IPS-NIHi7 (cell line): ENCODE measurements around the gene RAPGEF5.

Experiments
- DNase-seq: peaks from one replicate; pipeline ENCODE4 v3.0.0; 2012; ENCODE audit warnings: mixed read lengths; ENCODE audit errors: extremely low spot score

The RAPGEF5 gene

GRCh38 chr7:22356701-22357310 lies at the start of gene RAPGEF5:
RAPGEF5 (minus strand) TSS chr7:22357154; CDS start chr7:22357060, 94 bp downstream.
- DNase-seq: peak; percentile 78

GRCh38 chr7:22406715-22407114 lies 49.8 kb upstream of the RAPGEF5 start:
- DNase-seq: no peak

GRCh38 chr7:22404421-22405023 lies 47.6 kb upstream of the RAPGEF5 start:
- DNase-seq: no peak

- DNase-seq: no peak
Observed at GRCh38 chr7:22403344-22403743, 46.4 kb upstream of the RAPGEF5 start.

GRCh38 chr7:22402250-22402649 lies 45.3 kb upstream of the RAPGEF5 start:
- DNase-seq: no peak

GRCh38 chr7:22400936-22401553 lies 44.1 kb upstream of the RAPGEF5 start:
- no peak for DNase-seq

- DNase-seq: no peak
Observed at GRCh38 chr7:22400150-22400814, 43.3 kb upstream of the RAPGEF5 start.

- DNase-seq: no peak
Observed at GRCh38 chr7:22399546-22399945, 42.6 kb upstream of the RAPGEF5 start.

GRCh38 chr7:22399091-22399490 lies 42.1 kb upstream of the RAPGEF5 start:
- DNase-seq: no peak

GRCh38 chr7:22397981-22398380 lies 41.0 kb upstream of the RAPGEF5 start:
- DNase-seq: no peak

GRCh38 chr7:22395222-22395621 lies 38.3 kb upstream of the RAPGEF5 start:
- DNase-seq: no peak

GRCh38 chr7:22394739-22395138 lies 37.8 kb upstream of the RAPGEF5 start:
- no peak for DNase-seq

GRCh38 chr7:22393913-22394729 lies 37.2 kb upstream of the RAPGEF5 start:
- DNase-seq: no peak

- DNase-seq: no peak
Observed at GRCh38 chr7:22390516-22390915, 33.6 kb upstream of the RAPGEF5 start.

GRCh38 chr7:22389892-22390291 lies 32.9 kb upstream of the RAPGEF5 start:
- no peak for DNase-seq

- DNase-seq: no peak
Observed at GRCh38 chr7:22387583-22387982, 30.6 kb upstream of the RAPGEF5 start.

- no peak for DNase-seq
Observed at GRCh38 chr7:22386865-22387264, 29.9 kb upstream of the RAPGEF5 start.

GRCh38 chr7:22386206-22386858 lies 29.4 kb upstream of the RAPGEF5 start:
- no peak for DNase-seq

GRCh38 chr7:22385326-22385725 lies 28.4 kb upstream of the RAPGEF5 start:
- no peak for DNase-seq

- no peak for DNase-seq
Observed at GRCh38 chr7:22380333-22380732, 23.4 kb upstream of the RAPGEF5 start.

- DNase-seq: no peak
Observed at GRCh38 chr7:22378199-22378980, 21.4 kb upstream of the RAPGEF5 start.
